Activated CD8-positive, alpha-beta memory T cell treated with anti-CD3 and anti-CD28 coated beads for 36 hours (primary cell): ENCODE data around the gene TSHZ2. TPM values are rescaled to one million over a fixed set of nuclear protein-coding genes. Genes with fewer than 3 reads are reported as not detected.
"Not testable (repeated sequence)": the region's sequence is repeated elsewhere in the genome, so short reads cannot be mapped to it uniquely, and the experiment has no call there.

Experiments
- CTCF ChIA-PET: fragments of 350-600 bp; sonication (Branson Sonifier 250); formaldehyde crosslinking; loops from one replicate; lab custom pipeline; 2021; ENCODE audit warnings: antibody characterized with exemption; lab: Charles Lee
- POLR2A ChIA-PET: fragments of 350-600 bp; sonication (Branson Sonifier 250); formaldehyde crosslinking; loops from one replicate; lab custom pipeline; 2021; ENCODE audit warnings: antibody characterized with exemption; lab: Charles Lee
- total RNA-seq, 2 experiments: library from RNA; stranded (reverse); gene quantifications; one replicate each; pipeline ENCODE4 v1.2.3, GENCODE V29; 2021

The TSHZ2 gene
- total RNA-seq, 2 experiments from 2014 or later: 0.76 to 1.4 TPM

DNA sequence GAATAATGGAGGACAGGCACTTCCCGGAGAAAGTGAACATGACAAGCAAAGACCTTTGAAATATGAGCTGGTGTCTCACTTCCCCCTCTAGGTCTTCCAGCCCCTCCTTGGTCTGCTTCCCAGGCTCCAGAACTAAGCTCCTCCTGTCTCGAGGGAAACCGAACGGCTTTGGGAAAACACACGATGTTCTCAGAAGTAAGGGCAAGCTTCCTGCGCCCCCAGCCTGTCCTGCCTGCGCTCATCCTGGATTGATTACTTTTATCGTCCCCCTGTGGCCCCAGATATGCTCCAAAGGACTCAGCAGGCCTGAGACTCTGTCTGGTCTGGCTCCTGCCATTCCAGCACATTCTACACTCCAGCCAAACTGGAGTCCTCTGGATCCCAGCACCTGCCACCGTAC lies 538.1 kb downstream of the TSHZ2 start:
- ChIA-PET CTCF (no interaction called here), POLR2A (no interaction called here)

DNA sequence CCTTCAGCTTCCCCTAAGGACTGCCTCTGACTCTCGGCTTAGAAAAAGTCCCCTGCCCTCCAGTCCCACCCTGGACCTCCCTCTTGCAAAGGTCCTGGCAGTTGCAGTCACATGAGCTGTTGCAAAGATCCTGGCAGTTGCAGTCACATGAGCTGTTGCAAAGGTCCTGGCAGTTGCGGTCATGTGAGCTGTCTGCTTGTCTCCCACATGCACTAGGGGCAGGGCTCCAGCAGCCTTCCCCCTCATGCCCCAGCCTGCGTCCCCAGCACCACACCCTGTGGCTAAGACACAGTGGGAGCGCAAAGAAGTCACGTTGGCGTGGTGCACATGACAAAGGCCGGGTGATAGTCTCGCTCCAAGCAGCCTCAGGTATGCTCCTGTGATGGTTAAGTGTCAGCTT lies 538.5 kb downstream of the TSHZ2 start:
- ChIA-PET POLR2A (no interaction called here), CTCF (no interaction called here)

DNA sequence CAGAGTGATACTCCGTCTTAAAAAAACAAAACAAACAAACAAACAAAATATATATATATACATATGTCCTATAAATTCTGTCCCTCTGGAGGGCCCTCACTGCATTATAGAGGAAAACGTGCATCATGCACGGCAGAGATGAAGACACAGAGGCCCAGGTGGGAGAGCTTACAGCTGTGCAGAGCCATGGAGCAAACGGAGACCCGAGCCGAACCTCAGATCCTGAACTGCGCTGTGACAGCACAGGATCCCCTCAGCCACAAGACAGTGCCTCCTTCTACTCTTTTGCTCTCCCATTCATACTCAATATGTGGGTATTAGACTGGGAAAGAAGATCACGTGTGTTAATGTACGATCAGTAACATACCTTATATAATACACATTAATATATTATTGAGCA lies 539.9 kb downstream of the TSHZ2 start:
- CTCF ChIA-PET: interaction anchor here (0.7 kb wide), 1 partner anchor 1266 kb away, joined by 4 read pairs; no protein-coding TSS in a partner anchor
- POLR2A ChIA-PET: no interaction called here

DNA sequence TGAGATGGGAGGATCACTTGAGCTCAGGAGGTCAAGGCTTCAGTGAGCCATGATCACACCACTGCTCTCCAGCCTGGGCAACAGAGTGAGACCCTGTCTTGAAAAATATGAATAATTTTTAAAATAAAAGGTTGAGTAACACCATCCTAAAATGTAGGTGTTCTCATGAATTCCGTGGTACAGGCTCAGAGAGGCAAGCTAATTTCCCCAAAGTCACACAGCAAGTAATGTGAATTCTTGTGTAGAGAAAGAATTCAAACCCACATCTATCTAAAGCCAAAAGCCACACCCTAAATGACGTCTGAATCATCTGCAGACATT lies 541.0 kb downstream of the TSHZ2 start:
- POLR2A ChIA-PET: no interaction called here
- CTCF ChIA-PET: interaction anchor here (0.6 kb wide), 1 partner anchor 1565 kb away, joined by 3 read pairs; no protein-coding TSS in a partner anchor

DNA sequence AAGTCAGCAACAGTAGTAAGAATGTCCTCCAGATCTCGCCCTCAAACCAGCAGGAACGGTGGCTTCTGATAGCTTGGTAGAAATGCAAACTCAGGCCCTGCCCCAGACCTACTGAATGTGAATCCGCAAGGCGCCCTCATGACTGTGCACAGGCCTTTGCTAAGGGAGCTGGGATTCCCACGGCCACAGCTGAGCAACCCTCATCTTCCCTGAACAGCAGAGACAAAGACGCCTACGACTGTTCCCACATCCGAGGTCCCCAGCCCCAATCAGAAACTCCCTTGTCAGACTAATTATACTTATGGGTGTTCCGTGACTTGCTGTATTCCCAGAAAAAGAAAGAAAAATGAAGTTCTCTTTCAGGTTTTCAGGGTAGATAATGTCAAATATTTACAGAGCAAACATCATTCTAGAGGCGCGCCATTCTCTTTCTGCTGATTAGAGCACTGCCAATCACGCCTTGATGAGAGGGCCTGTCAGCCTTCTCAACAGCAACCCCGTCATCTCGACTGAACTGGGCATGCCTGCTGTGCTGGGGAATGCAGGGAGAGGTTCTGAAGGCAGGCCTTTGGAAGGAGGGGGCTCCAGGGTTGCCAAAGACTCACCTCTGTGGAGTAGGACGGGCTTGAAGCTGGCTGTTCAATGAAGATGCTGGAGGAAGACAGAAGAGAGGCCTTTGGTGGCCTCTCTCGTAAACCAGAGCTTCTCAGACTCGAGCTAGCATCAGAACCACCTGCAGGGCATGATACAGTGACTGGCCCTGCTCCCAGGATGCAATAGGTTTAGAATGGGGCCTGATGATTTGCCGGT lies 541.5 kb downstream of the TSHZ2 start:
- POLR2A ChIA-PET: no interaction called here
- CTCF ChIA-PET: interaction anchor here (0.6 kb wide), 1 partner anchor 1565 kb away, joined by 3 read pairs; no protein-coding TSS in a partner anchor

DNA sequence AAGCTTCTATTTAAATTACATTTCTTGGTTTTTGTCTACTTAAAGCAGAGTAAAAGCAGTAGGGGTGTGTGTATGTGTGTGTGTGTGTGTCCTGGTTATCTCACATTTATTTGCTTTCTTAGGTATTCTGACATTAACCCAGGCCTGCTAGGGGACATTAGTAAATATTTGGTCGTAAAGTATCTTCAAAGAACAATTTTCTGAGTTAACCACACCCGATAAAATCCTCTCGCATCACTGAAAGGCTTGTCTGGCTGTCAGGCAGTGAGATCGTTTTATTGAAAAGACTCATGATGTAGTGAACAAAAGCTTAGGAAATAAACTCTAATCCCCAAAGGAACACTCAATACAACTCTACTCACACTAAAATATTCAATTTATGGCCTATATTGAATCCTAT lies 543.6 kb downstream of the TSHZ2 start:
- CTCF ChIA-PET: no interaction called here
- POLR2A ChIA-PET: no interaction called here

DNA sequence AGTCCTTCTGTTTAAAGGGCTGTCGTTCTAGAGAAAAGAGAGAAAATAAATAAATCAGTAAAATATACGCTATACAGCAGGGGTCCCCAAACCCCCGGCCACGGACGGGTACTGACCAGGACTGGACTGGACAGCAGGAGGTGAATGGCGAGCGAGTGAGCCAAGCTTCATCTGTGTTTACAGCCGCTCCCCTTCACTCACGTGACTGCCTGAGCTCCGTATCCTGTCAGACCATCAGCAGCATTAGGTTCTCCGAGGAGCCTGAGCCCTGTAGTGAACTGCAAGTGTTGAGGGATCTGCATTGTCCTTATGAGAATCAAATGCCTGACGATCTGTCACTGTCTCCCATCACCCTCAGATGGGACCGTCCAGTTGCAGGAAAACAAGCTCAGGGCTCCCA lies 545.0 kb downstream of the TSHZ2 start:
- CTCF ChIA-PET: interaction anchor here (0.7 kb wide), 1 partner anchor 102 kb away, joined by 3 read pairs; no protein-coding TSS in a partner anchor
- POLR2A ChIA-PET: no interaction called here

DNA sequence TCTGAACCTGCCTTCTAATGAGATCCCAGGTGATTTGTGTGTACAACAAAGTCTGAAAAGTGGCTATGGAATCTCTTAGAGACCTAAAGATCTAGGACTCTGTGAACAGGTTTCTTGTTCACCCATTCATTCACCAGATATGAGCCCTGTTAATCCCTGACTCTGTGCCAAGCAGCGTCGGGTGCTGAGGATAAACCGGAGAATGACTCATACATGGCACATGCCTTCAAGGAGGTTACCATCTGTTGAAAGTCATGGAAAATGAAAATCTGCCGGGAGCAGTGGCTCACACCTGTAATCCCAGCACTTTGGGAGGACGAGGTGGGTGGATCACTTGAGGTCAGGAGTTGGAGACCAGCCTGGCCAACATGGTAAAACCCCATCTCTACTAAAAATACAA lies 549.3 kb downstream of the TSHZ2 start:
- POLR2A ChIA-PET: interaction anchor here (0.7 kb wide), 1 partner anchor 1226 kb away, joined by 6 read pairs; no protein-coding TSS in a partner anchor
- CTCF ChIA-PET: not testable (repeated sequence)

DNA sequence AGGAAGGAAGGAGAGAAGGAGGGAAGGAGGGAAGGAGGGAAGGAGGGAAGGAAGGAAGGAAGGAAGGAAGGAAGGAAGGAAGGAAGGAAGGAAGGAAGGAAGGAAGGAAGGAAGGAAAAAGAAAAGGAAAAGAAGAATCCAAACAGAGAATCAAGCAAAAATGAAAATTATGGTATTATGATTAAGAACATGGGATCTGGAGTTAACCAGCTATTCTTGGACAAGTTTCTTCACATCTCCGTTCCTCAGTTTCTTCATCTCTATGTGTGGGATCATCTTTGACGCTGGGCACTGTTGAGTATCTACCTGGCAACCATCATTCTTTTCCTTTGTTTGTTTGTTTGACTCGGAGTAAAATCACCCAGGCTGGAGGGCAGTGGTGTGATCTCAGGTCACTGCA lies 549.9 kb downstream of the TSHZ2 start:
- POLR2A ChIA-PET: interaction anchor here (0.7 kb wide), 1 partner anchor 1227 kb away, joined by 6 read pairs; no protein-coding TSS in a partner anchor
- CTCF ChIA-PET: no interaction called here

DNA sequence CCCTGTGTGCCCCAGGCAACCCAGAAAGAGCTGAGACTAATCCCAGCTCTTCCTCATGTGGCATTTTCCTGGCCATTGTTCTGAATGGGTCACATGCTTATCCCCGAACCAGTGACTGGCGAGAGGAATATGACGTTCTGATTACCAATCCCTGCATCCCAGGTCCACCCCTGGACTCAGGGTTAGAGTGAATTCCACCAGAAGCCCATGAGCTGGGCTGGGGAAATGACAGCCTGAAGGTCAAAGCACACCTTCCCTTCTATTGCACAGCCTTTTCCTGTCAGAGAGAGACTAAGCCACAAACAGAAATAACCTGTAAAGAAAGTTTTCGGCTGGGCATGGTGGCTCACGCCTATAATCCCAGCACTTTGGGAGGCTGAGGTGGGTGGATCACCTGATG lies 550.5 kb downstream of the TSHZ2 start:
- ChIA-PET POLR2A (no interaction called here), CTCF (no interaction called here)

DNA sequence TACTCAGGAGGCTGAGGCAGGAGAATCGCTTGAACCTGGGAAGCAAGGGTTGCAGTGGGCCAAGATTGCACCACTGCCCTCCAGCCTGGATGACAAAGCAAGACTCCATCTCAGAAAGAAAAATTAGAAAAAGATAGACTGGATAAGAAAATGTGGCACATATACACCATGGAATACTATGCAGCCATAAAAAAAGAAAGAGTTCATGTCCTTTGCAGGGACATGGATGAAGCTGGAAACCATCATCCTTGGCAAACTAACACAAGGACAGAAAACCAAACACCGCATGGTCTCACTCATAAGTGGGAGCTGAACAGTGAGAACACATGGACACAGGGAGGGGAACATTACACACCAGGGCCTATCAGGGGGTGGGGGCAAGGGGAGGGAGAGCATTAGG lies 551.5 kb downstream of the TSHZ2 start:
- CTCF ChIA-PET, POLR2A ChIA-PET: not testable (repeated sequence)

DNA sequence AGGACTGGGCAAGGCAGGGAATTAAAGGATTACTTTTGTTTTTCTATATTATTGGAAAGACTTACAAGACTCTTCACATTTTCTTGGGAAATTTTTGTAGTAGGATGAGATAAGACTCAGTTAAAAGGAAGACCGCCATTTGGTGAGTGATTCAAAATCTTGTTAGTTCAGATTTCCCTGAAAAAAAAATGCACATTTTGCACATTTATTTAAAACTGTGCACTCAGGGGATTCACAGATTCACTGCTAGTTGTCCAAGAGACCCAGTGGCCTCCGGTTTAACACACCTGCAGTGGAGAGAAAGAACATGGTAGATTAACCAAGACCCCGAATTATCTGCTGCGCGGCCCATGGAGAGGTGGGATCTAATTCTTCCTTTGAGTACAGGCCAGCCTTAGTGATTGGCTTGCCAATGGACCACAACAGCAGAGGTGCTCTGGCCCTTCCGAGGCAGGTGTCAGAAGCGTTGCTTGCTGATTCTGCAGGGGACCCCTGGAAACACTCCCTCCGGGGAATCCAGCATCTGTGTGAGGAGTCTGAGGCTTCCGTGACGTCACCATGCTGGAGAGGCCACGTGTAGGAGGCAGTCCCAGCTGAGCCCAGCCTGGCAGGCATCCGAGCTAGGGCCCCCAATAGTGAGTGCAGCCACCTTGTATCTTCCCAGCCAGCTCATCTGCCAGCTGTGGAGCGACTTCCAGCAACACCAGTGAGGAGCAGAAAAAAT lies 552.6 kb downstream of the TSHZ2 start:
- CTCF ChIA-PET: no interaction called here

DNA sequence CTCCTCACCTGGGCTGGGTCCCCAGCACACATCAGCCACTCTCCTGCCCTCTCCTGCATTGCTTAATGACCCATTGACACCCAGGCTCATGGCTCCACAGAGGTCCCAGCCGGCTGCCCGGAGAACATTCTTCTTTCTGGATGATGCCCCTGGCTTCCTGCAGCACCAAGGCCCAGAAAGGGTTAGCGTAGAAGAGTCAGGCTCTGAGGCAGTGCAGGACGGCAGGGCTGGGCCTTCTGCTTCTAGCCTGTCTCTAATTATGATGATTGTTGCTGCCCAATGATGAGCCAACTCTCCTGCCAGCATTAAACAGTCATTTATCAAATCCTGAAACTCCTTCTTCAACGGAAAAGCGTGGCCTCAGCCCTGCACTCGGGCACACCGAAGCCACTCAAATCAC lies 555.0 kb downstream of the TSHZ2 start:
- CTCF ChIA-PET: no interaction called here
- POLR2A ChIA-PET: no interaction called here

More for the DNA sequence above, 552.6 kb downstream of the TSHZ2 start:
- POLR2A ChIA-PET: no interaction called here

DNA sequence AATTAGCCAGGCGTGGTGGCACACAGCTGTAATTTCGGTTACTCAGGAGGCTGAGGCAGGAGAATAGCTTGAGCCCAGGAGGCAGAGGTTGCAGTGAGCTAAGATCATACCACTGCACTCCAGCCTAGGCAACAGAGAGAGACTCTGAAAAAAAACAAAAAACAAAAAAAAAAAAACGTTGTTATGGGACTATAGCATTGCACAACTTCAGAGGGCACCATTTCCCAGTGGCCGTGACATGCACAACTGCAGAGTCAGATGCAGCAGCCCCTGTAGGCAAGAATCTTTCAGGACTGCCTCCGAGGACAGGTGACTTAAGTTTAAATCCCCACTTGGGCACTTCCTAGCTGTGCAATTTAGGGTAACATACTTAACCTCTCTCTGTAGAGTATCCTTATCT lies 557.5 kb downstream of the TSHZ2 start:
- ChIA-PET POLR2A (no interaction called here), CTCF (interaction anchor here (0.7 kb wide), 1 partner anchor 477 kb away, joined by 3 read pairs; no protein-coding TSS in a partner anchor)

DNA sequence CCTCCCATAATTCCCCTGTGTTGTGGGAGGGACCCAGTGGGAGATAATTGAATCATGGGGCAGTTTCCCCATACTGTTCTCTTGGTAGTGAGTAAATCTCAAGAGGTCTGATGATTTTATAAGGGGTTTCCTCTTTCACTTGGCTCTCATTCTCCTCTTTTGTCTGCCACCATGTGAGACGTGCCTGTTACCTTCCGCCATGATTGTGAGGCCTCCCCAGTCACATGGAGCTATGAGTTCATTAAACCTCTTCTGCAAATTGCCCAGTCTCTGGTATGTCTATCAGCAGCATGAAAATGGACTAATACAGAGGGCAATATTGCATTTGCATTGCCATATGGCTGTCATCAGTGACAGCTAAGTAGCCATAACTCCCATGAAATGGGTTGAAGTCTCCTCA lies 558.3 kb downstream of the TSHZ2 start:
- POLR2A ChIA-PET: no interaction called here
- CTCF ChIA-PET: no interaction called here

DNA sequence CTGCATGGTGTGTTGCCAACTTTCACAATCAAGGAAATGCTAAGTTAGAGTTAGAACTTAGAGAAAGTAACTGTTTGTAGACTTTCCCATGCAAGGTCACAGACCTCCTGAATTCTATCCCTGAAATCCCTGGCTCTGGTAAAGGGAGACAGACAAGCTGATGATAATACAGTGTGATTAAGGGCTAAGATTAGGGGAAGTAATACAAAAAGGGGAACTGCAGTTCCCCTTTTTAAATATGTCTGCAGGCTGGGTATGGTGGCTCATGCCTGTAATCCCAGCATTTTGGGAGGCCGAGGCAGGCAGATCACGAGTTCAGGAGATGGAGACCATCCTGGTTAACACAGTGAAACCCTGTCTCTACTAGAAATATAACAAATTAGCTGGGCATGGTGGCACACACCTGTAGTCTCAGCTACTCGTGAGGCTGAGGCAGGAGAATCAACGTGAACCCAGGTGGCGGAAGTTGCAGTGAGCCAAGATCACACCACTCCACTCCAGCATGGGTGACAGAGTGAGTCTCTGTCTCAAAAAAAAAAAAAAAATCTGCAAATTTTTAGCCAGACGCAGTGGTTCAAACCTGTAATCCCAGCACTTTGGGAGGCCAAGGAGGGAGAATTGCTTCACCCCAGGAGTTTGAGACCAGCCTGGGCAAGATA lies 560.6 kb downstream of the TSHZ2 start:
- CTCF ChIA-PET: not testable (repeated sequence)

DNA sequence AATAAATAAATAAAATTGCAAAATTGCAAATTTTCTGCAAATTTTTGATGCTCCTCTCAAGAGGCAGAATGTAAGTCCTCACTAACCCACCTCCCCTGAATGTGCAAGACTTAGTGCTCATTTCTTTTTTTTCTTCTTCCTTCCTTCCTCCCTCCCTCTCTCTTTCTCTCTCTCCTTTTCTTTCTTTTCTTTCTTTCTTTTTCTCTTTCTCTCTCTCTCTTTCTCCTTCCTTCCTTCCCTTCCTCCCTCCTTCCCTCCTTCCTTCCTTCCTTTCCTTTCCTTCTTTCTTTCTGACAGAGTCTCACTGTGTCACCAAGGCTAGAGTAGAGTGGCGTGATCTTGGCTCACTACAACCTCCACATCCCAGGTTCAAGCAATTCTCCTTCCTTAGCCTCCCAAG lies 561.3 kb downstream of the TSHZ2 start:
- POLR2A ChIA-PET: no interaction called here
- CTCF ChIA-PET: no interaction called here

More for the DNA sequence above, 560.6 kb downstream of the TSHZ2 start:
- POLR2A ChIA-PET: not testable (repeated sequence)

DNA sequence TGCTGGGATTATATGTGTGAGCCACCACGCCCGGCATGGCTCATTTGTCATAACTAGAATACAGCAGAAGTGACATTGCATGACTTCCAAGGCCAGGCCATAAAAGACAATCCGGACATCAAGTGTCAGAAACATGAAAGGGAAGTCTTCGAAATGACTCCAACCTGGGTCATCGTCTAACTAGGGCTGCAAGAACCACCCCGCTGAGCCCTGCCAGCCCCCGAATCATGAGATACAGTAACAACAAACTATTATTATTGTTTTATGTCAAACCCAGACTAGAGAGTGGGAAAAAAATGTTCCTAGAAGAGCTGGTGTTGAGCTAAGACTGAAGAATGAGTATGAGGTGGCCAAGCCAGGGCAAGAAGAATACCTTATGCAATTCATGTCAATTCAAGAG lies 561.9 kb downstream of the TSHZ2 start:
- CTCF ChIA-PET: no interaction called here
- POLR2A ChIA-PET: no interaction called here

DNA sequence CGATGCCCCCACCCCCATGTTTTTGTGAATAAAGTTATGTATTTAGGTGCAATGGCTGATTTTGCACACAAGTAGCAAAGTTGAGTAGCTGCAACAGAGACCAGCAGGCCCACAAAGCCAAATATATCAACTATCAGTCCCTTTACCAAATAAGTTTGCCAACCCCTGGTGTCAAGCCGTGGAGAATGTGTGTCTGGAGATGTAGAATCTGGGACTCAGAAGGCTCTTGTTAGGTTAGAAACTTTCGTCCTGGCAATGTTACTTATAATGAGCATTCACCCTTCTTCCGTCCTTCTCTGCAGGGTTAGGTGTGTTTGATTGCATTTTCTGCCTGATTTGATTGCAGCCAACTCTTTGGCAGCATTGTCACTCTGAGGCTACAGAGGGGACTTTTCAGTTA lies 563.7 kb downstream of the TSHZ2 start:
- POLR2A ChIA-PET: no interaction called here
- CTCF ChIA-PET: no interaction called here

DNA sequence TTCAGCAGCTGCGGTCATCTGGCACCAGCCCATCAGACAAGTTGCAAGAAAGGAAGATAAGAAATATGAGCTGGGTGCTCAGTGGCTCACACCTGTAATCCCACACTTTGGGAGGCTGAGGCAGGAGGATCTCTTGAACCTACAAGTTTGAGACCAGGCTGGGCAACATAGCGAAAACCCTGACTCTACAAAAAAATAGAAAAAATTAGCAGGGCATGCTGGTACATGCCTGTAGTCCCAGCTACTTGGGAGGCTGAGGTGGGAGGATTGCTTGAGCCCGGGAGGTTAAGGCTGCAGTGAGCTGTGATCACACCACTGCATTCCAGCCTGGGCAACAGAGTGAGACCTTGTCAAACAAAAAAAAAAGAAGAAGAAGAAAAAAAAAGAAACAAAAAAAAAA lies 564.2 kb downstream of the TSHZ2 start:
- POLR2A ChIA-PET, CTCF ChIA-PET: not testable (repeated sequence)
